SU-DHL-6 (cell line): Measurements from ENCODE around the gene TMEM250.

Experiments used
- H2AFZ ChIP-seq: fragments of 200-600 bp; sonication (generic); 2 replicates; pipeline ENCODE4 v1.6.1; 2014; ENCODE audit warnings: low read depth, mild to moderate bottlenecking, moderate library complexity, mixed read lengths, antibody characterized with exemption, low read length; ENCODE audit not compliant: severe bottlenecking
- H3F3A ChIP-seq: fragments of 200-600 bp; shearing (Covaris generic); 2 replicates; pipeline ENCODE4 v1.6.0; 2016; ENCODE audit warnings: antibody characterized with exemption, mild to moderate bottlenecking; ENCODE audit not compliant: insufficient read depth
- H3K27ac ChIP-seq: fragments of 200-600 bp; sonication (generic); 2 replicates; pipeline ENCODE4 v1.5.1; 2016; ENCODE audit warnings: low read depth, mild to moderate bottlenecking, low read length, moderate library complexity, mixed read lengths
- H3K27me3 ChIP-seq: fragments of 200-600 bp; sonication (generic), shearing (Covaris generic); 2 replicates; pipeline ENCODE4 v1.6.0; 2014; ENCODE audit warnings: mild to moderate bottlenecking, low read length
- H3K36me3 ChIP-seq: fragments of 200-600 bp; sonication (generic); 2 replicates; pipeline ENCODE4 v1.6.1; 2014; ENCODE audit warnings: mild to moderate bottlenecking, low read length, mixed read lengths
- H3K4me2 ChIP-seq: fragments of 300-600, 200-600 bp; shearing (Covaris generic), sonication (generic); 2 replicates; pipeline ENCODE4 v1.6.0; 2014; ENCODE audit warnings: low read length, low read depth, mild to moderate bottlenecking; ENCODE audit not compliant: poor library complexity, severe bottlenecking
- H3K4me3 ChIP-seq: fragments of 200-600 bp; sonication (generic); 2 replicates; pipeline ENCODE4 v1.5.1; 2014; ENCODE audit warnings: antibody characterized with exemption, low read length, mild to moderate bottlenecking, mixed read lengths; ENCODE audit not compliant: insufficient read depth, poor library complexity, severe bottlenecking
- H3K79me2 ChIP-seq: fragments of 200-600 bp; sonication (generic); 2 replicates; pipeline ENCODE4 v1.6.1; 2014; ENCODE audit warnings: mild to moderate bottlenecking, low read length, moderate library complexity; ENCODE audit not compliant: insufficient read depth
- H3K9ac ChIP-seq: fragments of 200-600 bp; sonication (generic); 2 replicates; pipeline ENCODE4 v1.7.0; 2014; ENCODE audit warnings: mild to moderate bottlenecking, low read length
- H3K9me2 ChIP-seq: fragments of 200-600 bp; sonication (generic); replicated peaks from 2 replicates; pipeline ENCODE4 v1.6.1; 2014; ENCODE audit warnings: low read length; ENCODE audit not compliant: insufficient read depth
- H3K9me3 ChIP-seq: fragments of 200-600 bp; sonication (generic); 2 replicates; pipeline ENCODE4 v1.6.1; 2014; ENCODE audit warnings: low read length, mixed read lengths; ENCODE audit not compliant: insufficient read depth
- H4K20me1 ChIP-seq: fragments of 200-600 bp; sonication (generic); 2 replicates; pipeline ENCODE4 v1.6.1; 2014; ENCODE audit warnings: low read depth, mild to moderate bottlenecking, antibody characterized with exemption, low read length, moderate library complexity, mixed read lengths
- CTCF ChIP-seq: fragments of 200-600 bp; sonication (generic); IDR thresholded peaks from one replicate; pipeline ENCODE4 v1.5.1; 2017; ENCODE audit warnings: antibody characterized with exemption, mild to moderate bottlenecking, low read length, moderate library complexity; ENCODE audit not compliant: insufficient read depth, poor library complexity, severe bottlenecking
- EZH2phosphoT487 ChIP-seq: fragments of 200-600 bp; sonication (generic), shearing (Covaris generic); conservative IDR thresholded peaks from 2 replicates; pipeline ENCODE4 v1.6.1; 2018; ENCODE audit warnings: mild to moderate bottlenecking, antibody characterized with exemption, low read length, moderate library complexity, mixed read lengths

TMEM250 gene

GRCh38 chr9:136129176-136129575 is 10.5 kb upstream of the TMEM250 start:
- Histone ChIP-seq H3K9ac (no peak overlapping the region), H3K4me2 (no peak overlapping the region), H3K27ac (no peak overlapping the region), H3K9me2 (no peaks in the 10 kb centered on the region), H3K9me3 (no peaks in the 10 kb centered on the region), H3K27me3 (no peaks in the 10 kb centered on the region), H2AFZ (no peak overlapping the region), H3K79me2 (no peaks in the 10 kb centered on the region), H4K20me1 (no peaks in the 10 kb centered on the region), H3F3A (no peaks in the 10 kb centered on the region), H3K4me3 (no peak overlapping the region), H3K36me3 (no peaks in the 10 kb centered on the region)
- TF ChIP-seq EZH2phosphoT487 (no peak), CTCF (no peak)

GRCh38 chr9:136128436-136128835 is 9.8 kb upstream of the TMEM250 start:
- Histone ChIP-seq H3K9me2 (no peaks in the 10 kb centered on the region), H3K4me3 (no peak overlapping the region), H3K27me3 (no peaks in the 10 kb centered on the region), H3F3A (no peaks in the 10 kb centered on the region), H2AFZ (no peak overlapping the region), H3K36me3 (no peaks in the 10 kb centered on the region), H3K4me2 (no peak overlapping the region), H3K9me3 (no peaks in the 10 kb centered on the region), H3K9ac (no peak overlapping the region), H4K20me1 (no peaks in the 10 kb centered on the region), H3K79me2 (no peaks in the 10 kb centered on the region), H3K27ac (no peak overlapping the region)
- TF ChIP-seq EZH2phosphoT487 (no peak), CTCF (no peak)

GRCh38 chr9:136127313-136127712 is 8.6 kb upstream of the TMEM250 start:
- H3K36me3 ChIP-seq = no peaks in the 10 kb centered on the region
- no peak overlapping the region for H3K27ac ChIP-seq
- H2AFZ ChIP-seq = no peak overlapping the region
- no peak overlapping the region for H3K9ac ChIP-seq
- no peaks in the 10 kb centered on the region for H3K27me3 ChIP-seq
- H3K4me2 ChIP-seq = no peak overlapping the region
- no peaks in the 10 kb centered on the region for H3K9me3 ChIP-seq
- no peaks in the 10 kb centered on the region for H3F3A ChIP-seq
- TF ChIP-seq EZH2phosphoT487 (no peak), CTCF (no peak)
- no peak overlapping the region for H3K4me3 ChIP-seq
- no peaks in the 10 kb centered on the region for H3K79me2 ChIP-seq
- no peaks in the 10 kb centered on the region for H3K9me2 ChIP-seq
- H4K20me1 ChIP-seq = no peaks in the 10 kb centered on the region
